Fibroblast of skin of back (primary cell): Measurements from ENCODE around the gene SKIL.
A peak's percentile ranks its signal among the peaks of the same experiment; 100 is the strongest.

Experiments
- DNase-seq: peaks from one replicate; pipeline ENCODE4 v3.0.0-alpha.2; 2013

SKIL gene

GRCh38 chr3:170350515-170351413 is 6.8 kb upstream of the SKIL start:
- no peak for DNase-seq

GRCh38 chr3:170352936-170353335 is 4.6 kb upstream of the SKIL start:
- DNase-seq = no peak

- DNase-seq = no peak
Measured at GRCh38 chr3:170353485-170353884, 4.0 kb upstream of the SKIL start.

GRCh38 chr3:170354760-170355159 is 2.8 kb upstream of the SKIL start:
- no peak for DNase-seq

- peak; percentile 57 for DNase-seq
Measured at GRCh38 chr3:170355738-170356595, 1.5 kb upstream of the SKIL start.

- DNase-seq = peak; percentile 90
Measured at GRCh38 chr3:170356596-170357175, 829 bp upstream of the SKIL start.

GRCh38 chr3:170358042-170359010 is 811 bp downstream of the SKIL start:
- peak; percentile 72 for DNase-seq

- DNase-seq = no peak
Measured at GRCh38 chr3:170359178-170359704, 1.7 kb downstream of the SKIL start.

- no peak for DNase-seq
Measured at GRCh38 chr3:170360466-170360865, 3.0 kb downstream of the SKIL start.

- no peak for DNase-seq
Measured at GRCh38 chr3:170360916-170361315, 3.4 kb downstream of the SKIL start.

GRCh38 chr3:170361711-170362110 is 4.2 kb downstream of the SKIL start:
- no peak for DNase-seq

- no peak for DNase-seq
Measured at GRCh38 chr3:170363471-170363994, 6.0 kb downstream of the SKIL start.

- DNase-seq = no peak
Measured at GRCh38 chr3:170364965-170365364, 7.5 kb downstream of the SKIL start.

- no peak for DNase-seq
Measured at GRCh38 chr3:170367797-170368196, 10.3 kb downstream of the SKIL start.

- no peak for DNase-seq
Measured at GRCh38 chr3:170368921-170369320, 11.4 kb downstream of the SKIL start.

GRCh38 chr3:170372190-170372879 is 14.8 kb downstream of the SKIL start:
- no peak for DNase-seq

- peak; percentile 35 for DNase-seq
Measured at GRCh38 chr3:170383567-170383966, 26.1 kb downstream of the SKIL start.

GRCh38 chr3:170386468-170386867 is 29.0 kb downstream of the SKIL start:
- no peak for DNase-seq

GRCh38 chr3:170387950-170388349 is 30.4 kb downstream of the SKIL start:
- DNase-seq = no peak

- no peak for DNase-seq
Measured at GRCh38 chr3:170391108-170391507, 33.6 kb downstream of the SKIL start.

- no peak for DNase-seq
Measured at GRCh38 chr3:170397685-170398084, 40.2 kb downstream of the SKIL start.
